Measurements from ENCODE around the gene LDLRAD4.
"Not testable (repeated sequence)": the region's sequence is repeated elsewhere in the genome, so short reads cannot be mapped to it uniquely, and the experiment has no call there.

LDLRAD4 gene

DNA sequence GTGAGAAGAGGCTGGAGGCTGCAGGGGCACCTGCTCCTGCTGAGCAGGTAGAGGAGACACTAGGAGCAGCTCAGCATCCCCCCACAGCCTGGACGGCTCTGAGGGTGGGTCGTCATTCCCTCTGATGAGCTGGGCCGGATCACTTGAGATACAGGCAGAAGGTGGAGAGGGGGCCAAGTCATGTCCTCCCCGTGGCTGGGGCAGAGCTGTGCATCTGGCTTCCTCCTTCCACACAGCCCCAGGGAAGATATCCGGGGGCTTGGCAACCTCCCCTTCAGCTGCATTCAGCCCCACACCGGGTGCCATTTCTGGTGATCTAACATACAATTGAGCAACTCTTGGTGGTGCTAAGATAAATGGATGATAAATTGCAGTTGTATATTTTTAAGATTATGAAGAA, 236.9 kb downstream of the LDLRAD4 start:
- no peak for DNase-seq

DNA sequence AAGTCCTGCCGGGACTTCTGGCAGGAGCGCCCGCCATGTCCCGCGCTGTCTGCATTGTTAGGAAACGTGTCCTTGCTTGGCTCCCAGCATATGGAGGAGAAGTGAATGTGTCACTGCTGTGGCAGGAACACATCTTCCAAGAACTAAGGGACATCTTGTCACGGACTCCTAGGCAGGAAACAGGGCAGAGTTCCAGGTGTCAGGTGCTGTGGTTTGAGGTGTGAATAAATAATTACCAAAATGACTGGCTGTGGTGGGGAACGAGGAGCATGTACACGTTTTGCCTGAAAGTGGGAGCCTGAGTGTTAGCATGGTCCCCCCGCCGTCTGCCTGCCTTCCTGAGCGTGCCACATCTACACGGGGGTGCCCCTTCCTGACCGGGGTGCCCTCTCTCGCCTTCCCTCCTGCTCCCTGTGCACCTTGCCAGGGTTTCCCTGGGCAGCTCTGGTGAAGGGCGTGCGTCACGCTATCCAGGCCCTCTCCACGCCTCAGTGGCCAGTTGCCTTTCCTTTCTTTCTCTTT, 237.5 kb downstream of the LDLRAD4 start:
- peak; percentile 42 for DNase-seq

DNA sequence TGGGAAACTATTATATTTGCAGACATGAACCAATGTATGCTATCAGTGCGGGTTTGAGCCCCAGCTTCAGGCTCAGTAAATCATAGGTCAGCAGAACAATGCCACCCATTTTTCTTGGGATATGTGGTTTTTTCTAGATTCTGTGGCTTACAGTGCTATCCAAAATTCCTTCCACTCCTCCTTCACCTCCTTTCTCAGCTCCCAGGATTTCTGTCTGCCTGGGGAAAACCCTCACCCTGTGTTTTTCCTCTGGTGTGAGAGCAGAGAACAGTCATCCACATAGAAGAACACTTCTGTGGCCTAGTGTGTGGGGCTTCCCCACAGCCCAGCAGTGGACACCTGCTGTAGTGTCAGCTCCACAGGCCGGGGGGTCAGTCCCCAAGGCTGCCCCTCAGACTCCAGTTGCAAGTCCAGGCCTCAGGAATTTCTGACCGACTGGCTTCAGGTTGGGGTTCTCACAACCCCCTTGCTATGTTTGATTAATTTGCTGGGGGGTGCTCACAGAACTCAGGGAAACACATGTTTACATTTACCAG, 238.2 kb downstream of the LDLRAD4 start:
- no peak for DNase-seq

DNA sequence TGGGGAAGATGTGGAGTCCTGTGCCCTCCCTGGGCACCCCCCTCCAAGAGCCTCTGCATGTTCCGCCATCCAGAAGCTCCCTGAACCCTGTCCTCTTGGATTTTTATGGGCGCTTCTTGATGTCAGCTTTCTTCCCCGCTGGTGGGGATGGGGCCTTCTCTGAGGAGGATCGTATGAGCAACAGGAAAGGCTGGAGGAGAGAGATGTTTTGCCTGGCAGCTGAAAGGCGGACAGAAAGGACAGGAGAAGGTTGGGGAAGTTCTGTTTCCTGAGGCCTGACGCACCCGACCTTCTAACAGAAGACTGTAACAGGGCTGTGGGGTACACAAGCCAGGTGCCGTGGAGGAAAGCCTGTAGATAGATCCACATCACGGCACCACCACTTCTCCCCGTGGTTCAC, 238.8 kb downstream of the LDLRAD4 start:
- no peak for DNase-seq

DNA sequence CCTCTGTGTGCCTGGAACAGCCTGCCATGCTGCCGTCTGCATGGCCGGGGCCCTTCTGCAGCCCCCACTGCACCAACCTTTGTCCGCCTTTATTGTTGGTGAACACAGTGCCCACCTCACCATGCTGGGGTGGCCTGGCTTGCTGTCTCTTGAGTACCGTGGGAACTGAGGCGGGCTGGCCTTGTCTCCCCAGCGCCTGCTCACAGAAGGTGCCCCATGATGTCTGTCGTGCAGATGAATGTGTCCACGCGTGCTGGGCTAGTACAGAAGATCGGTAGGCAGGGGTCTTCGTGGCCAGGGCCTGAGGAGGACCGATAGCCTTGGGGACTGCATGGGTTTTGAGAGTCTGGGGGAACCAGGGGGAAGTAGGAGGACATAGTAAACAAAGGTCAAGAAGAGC, 242.4 kb downstream of the LDLRAD4 start:
- no peak for DNase-seq

DNA sequence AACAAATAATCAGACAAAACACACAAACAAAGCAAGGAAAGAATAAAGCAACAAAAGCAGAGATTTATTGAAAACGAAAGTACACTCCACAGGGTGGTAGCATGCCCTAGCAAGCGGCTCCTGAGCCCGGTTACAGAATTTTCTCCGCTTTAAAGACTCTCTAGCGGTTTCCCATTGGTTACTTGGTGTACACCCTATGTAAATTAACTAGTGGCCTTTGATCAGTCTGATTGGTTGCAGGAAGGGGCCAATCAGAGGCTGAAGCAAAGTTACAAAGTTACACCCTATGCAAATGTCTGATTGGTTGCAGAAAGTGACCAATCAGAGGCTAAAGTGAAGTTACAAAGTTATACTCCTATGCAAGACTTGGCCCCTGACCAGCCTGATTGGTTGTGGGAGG, 242.9 kb downstream of the LDLRAD4 start:
- DNase-seq: no peak

DNA sequence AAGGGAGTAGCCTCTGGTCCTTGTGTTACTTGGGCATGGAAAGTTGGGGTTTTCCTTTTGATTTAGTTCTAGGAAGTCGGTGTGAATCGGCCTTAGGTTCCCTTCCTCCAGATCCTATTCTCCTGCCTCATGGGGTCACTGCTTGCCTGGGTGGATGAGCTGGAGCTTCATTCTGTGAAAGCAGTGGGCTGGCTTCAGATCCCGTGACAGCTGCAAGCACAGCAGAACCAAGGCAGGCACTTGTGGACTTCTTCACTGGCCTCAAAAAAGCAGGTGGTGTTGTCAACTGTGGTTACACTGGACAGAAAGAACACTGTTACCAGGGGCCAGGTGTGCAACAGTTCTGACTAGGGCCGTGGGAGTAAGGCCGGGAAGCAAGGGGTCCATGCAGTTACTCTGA, 243.4 kb downstream of the LDLRAD4 start:
- DNase-seq: no peak

DNA sequence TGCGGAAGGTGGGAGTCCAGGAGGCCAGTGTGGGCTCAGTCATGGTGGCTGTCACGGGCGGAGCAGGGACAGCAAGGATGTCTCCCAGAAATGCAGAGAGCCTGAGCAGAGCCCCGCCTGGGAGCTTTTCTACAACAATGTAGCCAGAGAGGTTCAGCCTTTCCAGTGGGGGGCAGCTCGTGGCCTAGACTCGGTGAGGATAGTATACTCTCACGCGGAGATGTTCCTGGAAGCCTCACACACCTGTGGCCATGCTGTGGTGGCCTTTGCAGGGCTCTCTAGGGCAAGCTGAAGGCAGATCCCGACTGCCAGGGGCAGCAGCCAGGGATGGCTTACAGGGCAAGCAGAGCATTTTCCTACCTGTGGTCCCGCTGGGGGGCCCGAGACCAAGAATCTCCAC, 244.1 kb downstream of the LDLRAD4 start:
- DNase-seq: no peak

DNA sequence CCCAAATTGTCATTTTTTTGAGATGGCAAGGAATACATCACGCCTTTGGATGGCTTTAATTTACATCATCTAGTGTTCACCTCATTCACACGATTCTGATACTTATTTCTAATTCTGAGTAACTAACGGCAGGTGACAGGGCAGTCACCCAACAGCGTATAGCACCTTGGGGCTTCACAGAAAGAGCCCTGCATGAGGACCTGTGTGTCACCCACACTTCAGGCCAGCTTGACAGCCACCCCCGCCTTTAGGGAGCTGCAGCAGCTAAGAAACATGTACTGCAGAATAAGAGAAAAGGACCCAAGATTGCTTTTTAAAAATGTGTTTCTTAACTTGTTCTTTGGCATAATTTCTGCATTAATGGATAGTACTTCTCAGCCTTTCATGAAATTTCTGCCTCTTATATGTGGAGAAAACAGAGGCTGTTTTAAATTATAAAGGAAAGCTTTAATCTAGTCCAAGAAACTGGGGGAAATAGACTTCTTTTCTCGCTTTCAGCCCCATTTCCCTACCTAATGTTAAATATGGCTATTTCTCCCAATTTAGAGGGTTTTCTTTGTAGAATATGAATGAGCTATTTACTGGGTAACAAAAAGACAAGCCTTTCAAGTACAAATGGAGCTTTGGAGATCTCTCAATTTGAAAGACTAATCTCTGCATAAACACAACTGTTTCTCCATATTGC, 245.1 kb downstream of the LDLRAD4 start:
- DNase-seq: no peak

DNA sequence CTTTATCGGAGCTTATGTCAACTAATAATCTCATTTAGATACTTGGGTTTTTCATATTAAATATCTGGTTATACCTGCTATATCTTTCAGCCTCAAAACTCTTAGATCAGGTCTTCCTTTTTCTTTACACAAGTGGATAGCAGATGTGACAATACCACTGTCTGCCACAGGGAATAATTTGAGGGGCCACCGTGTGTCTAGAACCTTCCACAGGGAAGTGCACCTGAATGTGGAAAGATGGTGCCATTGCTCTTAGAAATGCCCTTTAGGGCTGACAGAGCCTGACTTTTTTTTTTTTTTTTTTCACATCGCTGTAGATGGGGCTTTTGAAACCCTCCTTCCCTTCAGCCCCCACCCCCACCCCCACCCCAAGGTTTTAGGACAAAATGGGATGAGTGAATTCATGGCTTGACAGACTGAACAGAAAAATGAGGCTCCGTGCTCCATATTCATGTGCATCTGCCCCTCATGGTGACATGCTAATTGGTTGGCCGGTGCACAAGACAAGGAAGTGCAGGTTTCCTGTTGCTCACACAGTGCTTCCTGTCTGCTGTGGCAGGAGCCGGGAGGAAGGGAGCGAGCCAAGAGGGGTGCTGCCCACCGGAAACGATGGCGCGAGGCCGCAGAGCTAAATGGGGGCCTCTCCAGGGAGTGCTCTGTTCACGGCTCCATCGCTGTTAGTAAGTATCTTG, 246.0 kb downstream of the LDLRAD4 start:
- peak; percentile 71 for DNase-seq

DNA sequence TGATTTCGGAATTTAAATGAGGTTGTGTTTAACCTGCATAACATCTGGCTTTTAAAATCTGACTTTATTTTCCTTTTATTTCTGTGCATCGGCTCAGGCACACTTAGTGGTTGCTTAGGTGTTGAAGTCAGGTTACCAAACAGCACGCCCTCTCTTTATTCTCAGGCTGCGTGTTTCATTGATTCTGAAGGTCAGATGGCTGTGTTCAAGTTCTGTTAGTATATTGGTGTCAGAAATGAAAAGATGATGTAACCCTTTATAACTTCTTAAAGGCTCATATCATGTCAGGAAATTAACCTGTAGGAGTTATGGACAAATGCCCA, 246.5 kb downstream of the LDLRAD4 start:
- no peak for DNase-seq

DNA sequence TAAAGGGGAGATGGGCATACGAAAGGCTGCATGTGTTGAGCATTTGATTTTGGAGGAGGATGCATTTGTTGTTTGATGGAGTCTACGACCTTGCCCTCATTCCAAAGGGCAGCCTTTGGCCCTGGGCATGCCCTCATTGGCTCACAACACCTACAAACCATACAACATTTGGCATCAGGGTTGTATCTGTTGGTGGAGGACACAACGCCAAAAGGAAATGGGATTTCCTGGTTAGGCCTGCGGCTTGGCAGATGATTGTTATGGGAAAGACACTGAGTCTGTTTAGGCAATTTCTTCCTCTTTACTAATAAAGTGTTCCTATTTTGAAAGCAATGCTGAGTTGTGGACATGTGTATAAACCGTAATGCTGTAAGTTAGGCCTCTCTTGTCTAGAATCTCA, 246.9 kb downstream of the LDLRAD4 start:
- no peak for DNase-seq

DNA sequence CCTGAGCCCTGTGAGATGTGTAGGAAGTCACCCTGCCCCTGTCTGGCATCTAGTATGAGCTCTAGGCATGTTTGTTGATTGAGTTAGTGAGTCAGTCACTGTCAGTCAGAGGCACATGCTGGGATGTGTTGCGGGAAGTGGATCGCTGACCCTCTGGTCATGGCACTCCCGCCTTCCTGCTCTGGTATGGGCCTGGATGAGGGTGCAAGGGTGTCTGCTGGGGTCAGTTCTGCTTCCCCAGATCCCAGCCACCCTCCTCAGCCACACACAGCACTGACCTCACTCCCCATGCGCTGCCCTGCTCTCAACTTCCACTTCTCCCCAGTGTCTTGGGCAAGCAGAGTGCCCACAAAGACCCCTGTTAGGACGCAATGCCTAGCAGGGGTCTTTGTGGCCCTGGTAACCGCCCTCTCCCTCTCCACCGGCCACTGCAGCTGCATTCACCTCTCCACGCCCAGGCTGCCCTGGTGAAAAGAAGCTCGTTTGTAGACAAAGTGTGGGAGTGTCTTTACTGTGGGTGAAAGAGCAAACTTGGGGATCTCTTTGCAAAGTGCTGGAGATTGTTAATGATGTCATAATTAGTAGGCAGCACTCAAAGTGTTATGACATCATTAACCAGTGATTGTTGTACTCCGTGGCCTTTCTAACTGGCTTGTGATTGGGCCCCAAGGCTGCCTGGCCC, 252.1 kb downstream of the LDLRAD4 start:
- DNase-seq: no peak

DNA sequence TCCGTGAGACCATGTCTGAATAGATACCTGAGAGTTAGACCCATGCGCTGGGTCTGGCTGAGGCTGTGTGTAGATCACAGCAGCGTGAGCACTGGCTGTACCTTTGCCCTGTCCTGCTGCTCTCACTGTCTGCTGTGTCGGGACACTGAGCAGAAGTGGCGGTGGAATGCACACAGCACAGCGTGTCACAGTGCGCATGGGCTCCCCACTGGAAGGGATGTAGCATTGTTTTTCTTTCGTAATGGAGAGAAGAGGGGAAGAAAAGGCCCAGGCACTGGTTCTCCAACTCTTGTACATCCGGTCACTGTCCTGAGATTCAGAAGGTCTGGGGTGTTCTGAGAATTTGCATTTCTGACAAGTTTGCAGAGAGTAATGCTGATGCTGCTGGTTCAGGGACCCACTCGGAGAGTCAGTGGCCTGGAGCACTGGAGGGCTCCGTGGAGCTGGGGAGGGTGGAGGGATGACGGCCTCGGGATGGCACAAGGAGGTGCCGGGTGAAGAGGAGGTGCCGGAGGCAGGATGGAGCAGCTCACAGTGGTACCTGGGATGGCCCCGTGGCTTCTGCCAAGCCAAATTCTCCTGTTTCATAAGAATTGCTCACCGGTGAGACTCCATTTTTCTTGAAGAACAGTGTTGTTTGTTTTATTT, 252.8 kb downstream of the LDLRAD4 start:
- DNase-seq: no peak

DNA sequence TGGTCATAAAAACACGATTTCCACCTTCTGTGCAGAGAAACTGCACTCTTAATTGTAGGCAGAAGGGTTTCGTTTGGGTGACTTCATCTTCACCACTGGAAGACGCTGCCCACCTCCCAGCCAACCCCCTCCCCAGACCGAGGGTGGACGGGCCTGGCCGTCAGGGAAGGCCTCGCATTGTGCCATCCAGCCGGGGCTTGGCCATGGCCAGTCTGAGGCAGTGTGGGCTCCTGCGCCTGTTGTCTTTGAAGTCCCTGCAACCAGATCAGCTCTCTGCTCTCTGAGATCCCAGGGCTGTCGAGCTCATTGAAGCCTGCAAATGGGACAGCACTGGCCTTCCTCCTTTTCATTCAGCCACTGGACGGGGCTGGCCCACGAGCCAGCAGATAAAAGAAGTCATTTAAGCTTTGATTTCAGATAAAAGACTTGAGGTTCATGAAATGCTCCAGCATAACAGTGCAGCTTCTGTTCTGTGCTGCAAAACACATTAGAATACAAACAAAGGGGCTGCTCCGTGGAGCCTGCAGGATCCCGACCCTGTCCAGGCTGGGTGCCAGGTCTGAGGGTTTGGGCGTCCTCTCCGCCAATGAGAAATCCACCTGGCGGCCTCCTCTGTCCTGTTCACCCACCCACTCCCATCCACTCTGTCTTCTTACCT, 253.5 kb downstream of the LDLRAD4 start:
- DNase-seq: no peak

DNA sequence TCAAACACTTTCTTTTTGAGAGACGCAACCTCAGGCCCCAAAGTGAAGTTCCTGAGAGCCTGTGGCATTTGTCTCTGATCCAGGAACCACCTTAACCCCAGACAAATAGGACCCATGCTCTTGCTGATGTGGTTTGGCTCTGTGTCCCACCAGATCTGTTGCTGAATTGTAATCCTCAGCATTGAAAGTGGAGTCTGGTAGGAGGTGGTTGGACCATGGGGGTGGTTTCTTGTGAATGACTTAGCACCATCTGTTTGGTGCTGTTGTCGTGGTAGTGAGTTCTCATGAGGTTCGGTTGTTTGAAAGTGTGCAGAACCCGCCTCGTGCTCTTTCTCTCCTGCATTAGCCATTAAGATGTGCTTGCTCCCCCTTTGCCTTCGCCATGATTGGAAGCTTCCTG, 255.2 kb downstream of the LDLRAD4 start:
- DNase-seq: no peak

DNA sequence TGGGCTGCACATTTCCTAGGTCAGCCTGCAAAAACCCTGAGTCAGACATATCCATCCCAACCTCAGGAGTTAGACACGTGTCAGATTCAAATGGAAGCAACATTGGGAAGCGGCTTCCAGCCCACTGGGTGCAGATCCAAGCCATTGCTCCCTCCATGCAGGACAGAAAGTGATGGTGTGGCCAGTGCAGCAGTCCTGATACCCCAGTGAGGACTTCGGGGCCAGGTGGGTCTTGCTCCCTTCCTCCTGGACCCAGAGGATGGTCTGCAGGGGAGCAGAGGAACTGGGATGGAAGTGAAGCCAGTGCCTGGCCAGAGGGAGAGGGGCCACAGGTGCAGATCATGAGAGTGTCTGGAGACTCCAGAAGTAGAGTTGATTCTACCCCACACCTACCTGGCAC, 255.8 kb downstream of the LDLRAD4 start:
- no peak for DNase-seq

DNA sequence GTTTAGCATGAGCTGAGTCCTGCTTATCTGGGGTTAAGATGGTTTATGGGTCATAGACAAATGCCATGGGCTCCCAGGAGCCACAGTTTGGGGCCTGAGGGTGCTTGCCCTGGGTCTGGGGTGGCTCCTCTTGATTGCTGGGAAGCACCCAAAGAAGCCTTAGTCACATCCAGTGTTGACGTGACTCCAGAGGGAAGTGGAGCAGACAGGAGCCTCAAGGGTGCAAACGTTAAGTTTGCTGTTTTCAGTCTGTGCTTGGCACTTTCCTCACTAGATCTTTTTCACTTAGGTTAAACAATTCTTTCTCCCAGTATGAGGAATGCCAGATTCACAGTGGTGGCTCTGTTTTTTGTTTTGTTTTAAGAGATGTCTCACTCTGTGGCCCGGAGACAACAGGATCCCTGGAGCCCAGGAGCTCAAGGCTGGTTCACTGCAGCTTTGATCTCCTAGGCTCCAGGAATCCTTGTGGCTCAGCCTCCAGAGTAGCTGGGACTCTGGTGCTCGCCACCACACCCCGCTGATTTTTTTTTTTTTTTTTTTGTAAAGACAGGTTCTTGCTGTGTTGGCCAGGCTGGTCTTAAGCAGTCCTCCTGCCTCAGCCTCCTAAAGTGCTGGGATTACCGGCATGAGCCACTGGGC, 256.5 kb downstream of the LDLRAD4 start:
- no peak for DNase-seq

DNA sequence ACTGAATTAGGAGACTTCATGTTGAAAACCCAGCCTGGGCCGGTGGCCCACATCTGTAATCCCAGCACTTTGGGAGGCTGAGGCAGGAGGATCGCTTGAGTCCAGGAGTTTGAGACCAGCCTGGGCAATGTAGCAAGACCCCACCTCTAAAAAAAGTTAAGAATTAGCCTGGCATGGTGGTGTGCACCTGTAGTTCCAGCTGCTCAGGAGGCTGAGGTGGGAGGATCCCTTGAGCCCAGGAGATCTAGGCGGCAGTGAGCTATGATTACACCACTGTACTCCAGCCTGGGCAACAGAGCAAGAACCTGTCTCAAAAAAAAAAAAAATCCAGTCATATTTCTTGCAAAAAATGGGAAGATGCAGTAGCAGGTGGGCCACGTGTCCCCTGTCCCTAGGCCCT, 257.8 kb downstream of the LDLRAD4 start:
- DNase-seq: not testable (repeated sequence)

DNA sequence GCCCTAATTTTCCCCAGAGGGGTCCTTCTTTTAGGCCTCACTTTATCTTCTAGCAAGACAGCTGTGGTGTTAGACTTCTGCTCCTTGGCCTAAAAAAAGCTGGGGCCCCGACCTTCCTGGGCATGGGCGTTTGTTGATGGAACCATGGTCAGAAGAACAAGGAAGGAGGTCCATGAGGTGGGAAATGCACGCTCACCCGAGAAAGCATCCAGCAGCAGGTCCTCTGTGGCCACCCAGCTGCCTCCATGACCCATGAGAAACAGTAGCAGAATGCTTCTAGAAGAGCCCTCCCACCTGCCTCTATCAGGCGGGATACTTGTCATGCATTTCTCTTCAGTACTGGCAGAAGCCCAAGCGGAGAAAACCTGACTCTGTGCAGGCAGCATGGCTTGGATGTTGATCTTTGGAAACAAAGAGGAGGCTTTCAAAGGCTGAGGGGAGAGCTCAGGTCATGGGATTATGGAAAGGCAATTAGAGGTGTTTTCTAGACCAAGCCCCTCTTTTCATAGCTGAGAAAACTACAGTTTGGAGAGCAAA, 258.7 kb downstream of the LDLRAD4 start:
- no peak for DNase-seq

DNA sequence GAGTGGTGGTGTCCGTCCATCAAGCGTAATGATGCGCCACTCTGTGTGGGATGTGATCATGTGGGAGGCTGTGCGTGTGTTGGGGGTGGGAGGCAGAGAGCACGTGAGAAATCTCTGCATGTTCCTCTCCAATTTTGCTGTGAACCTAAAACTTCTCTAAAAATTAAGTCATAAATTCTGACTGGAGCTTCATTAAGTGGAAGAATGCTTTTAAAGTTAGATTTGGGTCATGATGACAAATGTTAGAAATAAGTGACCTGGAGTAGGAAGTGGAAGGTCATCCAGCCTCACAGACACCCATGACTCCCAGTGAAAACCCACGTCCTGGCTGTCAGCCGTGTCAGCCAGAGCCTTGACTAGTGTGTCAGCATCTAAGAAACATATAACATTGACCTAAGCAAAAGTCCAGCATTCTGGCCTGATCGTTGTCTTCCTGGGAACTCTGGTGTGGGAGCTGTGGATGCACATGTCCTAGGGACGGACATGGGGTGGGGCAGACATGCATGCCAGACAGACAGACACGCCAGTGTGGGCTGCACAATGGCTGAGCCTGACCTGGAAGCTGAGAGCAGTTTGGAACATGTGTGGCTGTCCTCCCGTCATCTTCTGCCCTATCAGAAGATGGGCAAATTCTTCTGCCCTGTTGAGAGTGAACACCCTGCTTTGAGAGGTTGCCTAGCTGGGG, 262.2 kb downstream of the LDLRAD4 start:
- no peak for DNase-seq
